OCI-LY3 (cell line): Measurements from ENCODE around the gene CCIN.
"Not testable (repeated sequence)": the region's sequence is repeated elsewhere in the genome, so short reads cannot be mapped to it uniquely, and the experiment has no call there.

Experiments
- H2AFZ ChIP-seq: fragments of 200-600, 300-600 bp; shearing (Covaris generic); 2 replicates; pipeline ENCODE4 v1.6.0; 2014; ENCODE audit warnings: antibody characterized with exemption, low read depth, low read length
- H3K27ac ChIP-seq: fragments of 200-600, 300-600 bp; sonication (generic); 2 replicates; pipeline ENCODE4 v1.5.1; 2014; ENCODE audit warnings: mild to moderate bottlenecking, low read length, moderate library complexity, mixed read lengths
- H3K27me3 ChIP-seq: fragments of 200-600, 300-600 bp; sonication (generic); 2 replicates; pipeline ENCODE4 v1.6.1; 2014; ENCODE audit warnings: low read depth, low read length, mixed read lengths
- H3K36me3 ChIP-seq: fragments of 200-600, 300-600 bp; sonication (generic); replicated peaks from 2 replicates; pipeline ENCODE3; 2014; ENCODE audit warnings: low read depth, low read length, mixed read lengths
- H3K4me1 ChIP-seq: fragments of 300-600, 200-600 bp; sonication (generic); 2 replicates; pipeline ENCODE4 v1.6.1; 2014; ENCODE audit warnings: low read length, mixed read lengths
- H3K4me2 ChIP-seq: fragments of 200-600, 300-600 bp; sonication (generic); 2 replicates; pipeline ENCODE4 v1.6.1; 2014; ENCODE audit warnings: low read length, mixed read lengths
- H3K4me3 ChIP-seq: fragments of 300-600, 200-600 bp; sonication (generic); 2 replicates; pipeline ENCODE4 v1.5.1; 2014; ENCODE audit warnings: antibody characterized with exemption, mild to moderate bottlenecking, low read length, moderate library complexity
- H3K79me2 ChIP-seq: fragments of 300-600, 200-600 bp; shearing (Covaris generic); 2 replicates; pipeline ENCODE4 v1.6.1; 2014; ENCODE audit warnings: mild to moderate bottlenecking, low read length, mixed read lengths
- H3K9ac ChIP-seq: fragments of 300-600, 200-600 bp; shearing (Covaris generic); 2 replicates; pipeline ENCODE4 v1.6.0; 2014; ENCODE audit warnings: mild to moderate bottlenecking, low read length, moderate library complexity
- H3K9me3 ChIP-seq: fragments of 200-600, 300-600 bp; shearing (Covaris generic); 2 replicates; pipeline ENCODE4 v1.6.1; 2014; ENCODE audit warnings: low read length, mixed read lengths; ENCODE audit not compliant: insufficient read depth
- H4K20me1 ChIP-seq: fragments of 200-600, 300-600 bp; sonication (generic); 2 replicates; pipeline ENCODE4 v1.6.1; 2016; ENCODE audit warnings: low read length, mixed read lengths; ENCODE audit not compliant: insufficient read depth
- CTCF ChIP-seq: fragments of 200-600, 300-600 bp; sonication (generic); IDR thresholded peaks from 2 replicates; pipeline ENCODE4 v1.5.1; 2014; ENCODE audit warnings: antibody characterized with exemption, low read length, low read depth
- EZH2phosphoT487 ChIP-seq: fragments of 200-600 bp; shearing (Covaris generic); IDR thresholded peaks from 2 replicates; pipeline ENCODE4 v1.6.1; 2018; ENCODE audit warnings: antibody characterized with exemption, mixed run types, low read depth

CCIN gene

GRCh38 chr9:36128349-36128748 lies 40.8 kb upstream of the CCIN start:
- H2AFZ ChIP-seq = no peak overlapping the region
- H3K4me3 ChIP-seq = no peak overlapping the region
- no peaks in the 10 kb centered on the region for H3K79me2 ChIP-seq
- TF ChIP-seq EZH2phosphoT487 = no peak
- TF ChIP-seq CTCF = no peak
- H3K27me3 ChIP-seq = no peaks in the 10 kb centered on the region
- no peak overlapping the region for H3K4me2 ChIP-seq
- H3K9ac ChIP-seq = no peak overlapping the region
- no peaks in the 10 kb centered on the region for H3K36me3 ChIP-seq
- no peaks in the 10 kb centered on the region for H3K9me3 ChIP-seq
- no peak overlapping the region for H3K27ac ChIP-seq
- no peaks in the 10 kb centered on the region for H4K20me1 ChIP-seq
- no peaks in the 10 kb centered on the region for H3K4me1 ChIP-seq

GRCh38 chr9:36129139-36129538 lies 40.0 kb upstream of the CCIN start:
- TF ChIP-seq CTCF (no peak), EZH2phosphoT487 (no peak)
- H3K79me2 ChIP-seq = no peaks in the 10 kb centered on the region
- no peaks in the 10 kb centered on the region for H3K27me3 ChIP-seq
- H3K4me2 ChIP-seq = no peak overlapping the region
- H3K4me1 ChIP-seq = no peaks in the 10 kb centered on the region
- no peaks in the 10 kb centered on the region for H4K20me1 ChIP-seq
- H3K9ac ChIP-seq = no peak overlapping the region
- H3K4me3 ChIP-seq = no peak overlapping the region
- H3K27ac ChIP-seq = no peak overlapping the region
- no peaks in the 10 kb centered on the region for H3K9me3 ChIP-seq
- H3K36me3 ChIP-seq = no peaks in the 10 kb centered on the region
- H2AFZ ChIP-seq = no peak overlapping the region

GRCh38 chr9:36131666-36132065 lies 37.5 kb upstream of the CCIN start:
- not testable (repeated sequence) for H3K4me2 ChIP-seq, H2AFZ ChIP-seq, H4K20me1 ChIP-seq, H3K27ac ChIP-seq, H3K79me2 ChIP-seq, H3K9ac ChIP-seq, H3K4me3 ChIP-seq, H3K4me1 ChIP-seq, H3K9me3 ChIP-seq, H3K36me3 ChIP-seq
- H3K27me3 ChIP-seq = peaks cover 13% of the 10 kb centered on the region

- Histone ChIP-seq H2AFZ (no peak overlapping the region), H3K79me2 (no peaks in the 10 kb centered on the region), H3K4me3 (no peak overlapping the region), H3K27ac (no peak overlapping the region), H4K20me1 (no peaks in the 10 kb centered on the region), H3K27me3 (peaks cover 14% of the 10 kb centered on the region), H3K36me3 (no peaks in the 10 kb centered on the region), H3K4me1 (peaks cover 4% of the 10 kb centered on the region), H3K9ac (no peak overlapping the region), H3K4me2 (no peak overlapping the region), H3K9me3 (no peaks in the 10 kb centered on the region)
- TF ChIP-seq CTCF = no peak
Observed at GRCh38 chr9:36132086-36132485, 37.1 kb upstream of the CCIN start.
